ENCODE measurements around the gene DEXI.
"Not testable (repeated sequence)": the region's sequence is repeated elsewhere in the genome, so short reads cannot be mapped to it uniquely, and the experiment has no call there.

The DEXI gene

DNA sequence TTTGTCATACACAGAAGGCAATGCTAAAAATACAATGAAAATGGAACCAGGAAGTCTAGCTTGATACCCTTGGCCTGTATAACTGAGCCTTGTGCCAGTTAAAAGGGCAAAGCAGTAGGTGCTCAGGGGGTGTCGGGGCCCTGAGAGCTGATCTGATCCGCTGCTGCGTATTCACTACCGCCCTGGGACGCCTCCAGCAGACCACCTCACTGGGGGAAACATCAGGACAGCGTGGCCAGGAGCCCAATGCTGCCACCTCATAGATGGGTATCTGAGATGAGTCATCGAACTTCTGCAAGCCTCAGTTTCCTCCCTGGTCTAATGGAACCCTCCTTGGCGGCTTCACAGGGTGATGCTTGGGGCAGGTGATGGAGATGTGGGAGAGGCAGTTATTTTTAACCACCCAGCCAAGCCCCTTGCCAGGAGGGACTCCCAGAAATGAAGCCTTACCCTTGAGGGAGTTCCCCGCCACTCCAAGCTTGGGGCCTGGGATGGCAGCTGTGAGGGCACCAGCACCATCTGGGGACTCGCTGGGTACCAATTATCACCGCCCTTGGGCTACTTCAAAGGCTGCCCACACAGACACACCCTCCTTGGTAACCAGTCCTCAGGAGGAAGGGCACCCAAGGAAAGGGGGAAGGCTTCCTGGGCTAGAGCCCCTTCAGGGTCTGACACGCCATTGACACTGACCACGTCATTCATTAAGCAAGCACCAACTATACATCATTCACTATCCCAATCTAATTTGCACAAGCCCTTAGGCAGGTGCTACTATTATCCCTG is 7.8 kb downstream of the DEXI start:
- in situ Hi-C loops (cut with HindIII; ENCODE audit: low pct_ligation_motif_present, low pct_unique_long_range_greater_than_20kb, low sequenced_read_pairs): loop anchor here (25.0 kb wide), 1 partner anchor 197 kb away; the partner anchor contains the start of gene NUBP1
- no peak for DNase-seq

- in situ Hi-C loops (cut with HindIII; ENCODE audit: low pct_ligation_motif_present, low pct_unique_long_range_greater_than_20kb, low sequenced_read_pairs): loop anchor here (25.0 kb wide), 1 partner anchor 197 kb away; the partner anchor contains the start of gene NUBP1
- DNase-seq: no peak
Measured at GRCh38 chr16:10933865-10934264, 8.4 kb downstream of the DEXI start.

DNA sequence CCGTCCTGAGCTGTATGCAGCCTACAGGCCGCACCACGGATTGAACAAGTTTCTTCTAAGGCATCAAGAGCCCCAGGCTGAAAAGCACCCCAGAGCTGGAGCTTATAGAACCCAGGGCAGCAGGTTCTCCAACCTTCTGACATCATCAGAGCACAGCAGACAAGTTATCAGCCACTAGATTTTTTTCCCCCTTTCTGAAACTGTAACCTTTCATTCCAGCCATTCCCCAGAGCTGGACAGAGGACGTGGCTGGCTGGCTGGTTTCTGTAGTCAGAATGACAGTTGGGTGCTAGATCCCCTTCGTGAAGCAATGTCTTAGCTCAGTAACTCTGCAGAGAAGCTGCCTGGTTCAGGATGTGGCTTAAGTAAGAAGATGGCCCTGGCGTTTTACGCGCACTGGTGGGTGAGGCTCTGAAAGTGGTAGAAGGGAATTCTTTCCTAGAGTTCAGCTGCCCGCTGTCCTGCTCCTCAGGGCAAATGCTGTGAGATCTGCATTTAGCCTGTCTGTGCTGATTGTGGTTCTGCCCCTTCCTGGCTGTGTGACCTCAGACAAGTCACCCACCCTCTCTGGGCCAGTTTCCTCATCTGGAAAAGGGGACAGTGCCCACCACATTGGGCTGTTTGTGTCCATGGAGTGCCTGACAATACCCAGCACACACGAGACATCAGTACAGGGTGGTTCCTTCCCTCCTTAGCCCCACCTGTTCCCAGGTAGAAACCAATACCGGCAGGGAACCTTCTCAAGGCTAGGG is 9.1 kb downstream of the DEXI start:
- in situ Hi-C loops (cut with HindIII; ENCODE audit: low pct_ligation_motif_present, low pct_unique_long_range_greater_than_20kb, low sequenced_read_pairs): loop anchor here (25.0 kb wide), 1 partner anchor 196 kb away; the partner anchor contains the start of gene NUBP1
- no peak for DNase-seq

- in situ Hi-C loops (cut with HindIII; ENCODE audit: low pct_ligation_motif_present, low pct_unique_long_range_greater_than_20kb, low sequenced_read_pairs): loop anchor here (25.0 kb wide), 1 partner anchor 195 kb away; the partner anchor contains the start of gene NUBP1
Measured at GRCh38 chr16:10931977-10932632, 10.2 kb downstream of the DEXI start.

DNA sequence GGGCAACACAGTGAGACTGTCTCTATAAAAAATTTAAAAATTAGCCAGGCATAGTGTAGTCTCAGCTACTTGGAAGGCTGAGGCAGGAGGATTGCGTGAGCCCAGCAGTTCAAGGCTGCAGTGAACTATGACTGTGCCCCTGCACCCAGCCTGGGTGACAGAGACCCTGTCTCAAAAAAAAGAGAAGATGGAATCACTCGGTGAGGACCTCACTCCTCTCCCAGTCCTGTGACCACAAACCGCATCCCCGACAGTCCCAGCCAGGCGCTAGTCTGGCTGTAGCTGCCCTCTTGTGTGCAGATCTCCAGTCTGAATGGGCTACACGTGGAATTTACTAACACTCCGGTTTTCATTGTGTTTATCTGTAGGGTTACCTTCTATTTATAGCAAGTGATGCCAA is 11.1 kb downstream of the DEXI start:
- in situ Hi-C loops (cut with HindIII; ENCODE audit: low pct_ligation_motif_present, low pct_unique_long_range_greater_than_20kb, low sequenced_read_pairs): loop anchor here (25.0 kb wide), 1 partner anchor 194 kb away; the partner anchor contains the start of gene NUBP1

More at GRCh38 chr16:10931977-10932632, 10.2 kb downstream of the DEXI start:
- no peak for DNase-seq

DNA sequence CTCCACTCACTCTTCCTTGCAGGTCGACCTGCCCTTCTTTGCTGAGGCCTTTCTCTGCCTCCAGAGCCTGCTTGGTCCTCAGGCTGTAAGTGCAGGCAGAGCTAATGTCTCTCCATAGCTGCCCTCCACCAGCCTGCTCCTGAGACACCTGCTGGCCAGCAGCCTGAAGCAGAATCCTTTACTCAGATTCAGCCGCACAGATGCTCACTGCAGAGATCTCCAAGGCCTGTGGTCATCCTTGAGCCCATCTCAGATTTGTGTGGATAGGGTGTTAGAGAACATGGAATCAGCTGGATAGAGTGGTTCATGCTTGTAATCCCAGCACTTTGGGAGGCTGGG is 11.5 kb downstream of the DEXI start:
- no peak for DNase-seq
- in situ Hi-C loops (cut with HindIII; ENCODE audit: low pct_ligation_motif_present, low pct_unique_long_range_greater_than_20kb, low sequenced_read_pairs): loop anchor here (25.0 kb wide), 1 partner anchor 193 kb away; the partner anchor contains the start of gene NUBP1

More for the DNA sequence above, 11.1 kb downstream of the DEXI start:
- DNase-seq: no peak

DNA sequence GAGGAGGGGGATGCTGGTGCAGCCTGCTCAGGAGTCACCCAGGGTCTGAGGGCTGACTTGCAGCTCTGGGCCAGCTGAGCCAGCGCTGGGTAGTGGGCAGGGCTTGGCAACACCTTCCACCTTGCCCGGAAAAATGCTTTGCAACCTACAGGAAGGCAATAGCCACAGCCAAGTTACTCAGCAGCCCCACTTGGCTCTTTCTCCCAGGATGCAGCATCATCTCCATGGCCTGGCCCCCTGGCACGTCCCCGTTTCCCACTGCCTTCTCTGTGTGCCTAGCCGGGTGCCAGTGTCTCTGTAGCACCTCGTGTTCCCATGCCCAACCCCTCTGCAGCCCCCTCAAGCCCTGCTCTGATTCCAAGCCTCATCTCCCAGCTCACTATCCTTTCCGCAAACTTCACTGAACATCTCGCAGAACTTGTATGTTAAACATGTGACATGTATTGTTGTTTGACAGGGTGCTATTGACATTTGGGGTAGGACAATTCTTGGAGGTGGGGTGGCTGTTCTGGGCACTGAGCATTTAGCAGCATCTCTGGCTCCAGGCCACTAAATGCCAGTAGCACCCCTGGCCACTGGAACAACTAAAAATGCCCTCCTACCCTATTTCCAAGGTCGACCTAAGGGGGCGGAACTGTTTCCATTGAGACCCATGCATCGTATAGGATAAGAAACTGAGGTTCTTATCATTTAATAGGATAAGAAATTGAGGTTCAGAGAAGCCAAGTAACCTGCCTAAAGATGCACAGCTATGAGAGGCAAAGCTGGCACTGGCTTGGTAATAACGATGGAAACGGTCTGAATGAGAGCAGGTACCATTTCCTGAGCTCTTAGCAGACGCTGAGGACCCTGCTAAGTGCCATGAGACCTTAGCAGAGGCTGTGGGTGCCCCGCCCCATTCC is 12.2 kb downstream of the DEXI start:
- in situ Hi-C loops (cut with HindIII; ENCODE audit: low pct_ligation_motif_present, low pct_unique_long_range_greater_than_20kb, low sequenced_read_pairs): loop anchor here (25.0 kb wide), 1 partner anchor 193 kb away; the partner anchor contains the start of gene NUBP1
- no peak for DNase-seq

- DNase-seq: not testable (repeated sequence)
- in situ Hi-C loops (cut with HindIII; ENCODE audit: low pct_ligation_motif_present, low pct_unique_long_range_greater_than_20kb, low sequenced_read_pairs): loop anchor here (25.0 kb wide), 1 partner anchor 192 kb away; the partner anchor contains the start of gene NUBP1
Measured at GRCh38 chr16:10929097-10929496, 13.2 kb downstream of the DEXI start.

DNA sequence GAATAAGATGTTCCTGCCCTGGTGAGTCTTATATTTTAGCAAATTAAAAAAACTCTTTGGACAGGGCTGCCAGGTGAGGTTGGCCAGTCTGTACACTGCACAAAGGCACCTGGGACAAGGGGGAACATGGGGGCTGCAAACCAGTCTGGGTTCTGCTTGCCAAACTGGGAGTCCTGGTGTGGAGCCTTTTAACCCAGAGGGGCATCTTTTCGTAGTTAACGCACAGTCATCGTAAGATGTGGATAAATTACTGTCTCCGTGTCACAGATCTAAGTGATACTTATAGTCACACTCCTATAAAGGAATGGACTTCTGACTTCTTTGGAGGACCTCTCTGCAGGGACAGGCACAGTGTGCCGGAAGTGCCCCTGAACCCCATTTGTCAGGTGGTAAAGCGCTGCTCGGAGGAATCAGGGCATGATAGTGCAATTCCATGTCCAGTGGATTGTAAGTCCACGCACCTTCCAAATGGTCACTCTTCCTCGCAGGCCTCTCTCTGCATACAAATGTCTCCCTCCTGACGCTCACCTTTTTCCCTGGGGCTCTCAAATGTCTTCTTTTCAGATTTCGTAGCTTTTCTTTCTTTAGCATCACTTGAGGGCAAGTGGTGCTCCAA is 14.7 kb downstream of the DEXI start:
- in situ Hi-C loops (cut with HindIII; ENCODE audit: low pct_ligation_motif_present, low pct_unique_long_range_greater_than_20kb, low sequenced_read_pairs): loop anchor here (25.0 kb wide), 1 partner anchor 190 kb away; the partner anchor contains the start of gene NUBP1
- DNase-seq: no peak

GRCh38 chr16:10926867-10927266 is 15.4 kb downstream of the DEXI start:
- in situ Hi-C loops (cut with HindIII; ENCODE audit: low pct_ligation_motif_present, low pct_unique_long_range_greater_than_20kb, low sequenced_read_pairs): loop anchor here (25.0 kb wide), 1 partner anchor 190 kb away; the partner anchor contains the start of gene NUBP1
- DNase-seq: no peak

DNA sequence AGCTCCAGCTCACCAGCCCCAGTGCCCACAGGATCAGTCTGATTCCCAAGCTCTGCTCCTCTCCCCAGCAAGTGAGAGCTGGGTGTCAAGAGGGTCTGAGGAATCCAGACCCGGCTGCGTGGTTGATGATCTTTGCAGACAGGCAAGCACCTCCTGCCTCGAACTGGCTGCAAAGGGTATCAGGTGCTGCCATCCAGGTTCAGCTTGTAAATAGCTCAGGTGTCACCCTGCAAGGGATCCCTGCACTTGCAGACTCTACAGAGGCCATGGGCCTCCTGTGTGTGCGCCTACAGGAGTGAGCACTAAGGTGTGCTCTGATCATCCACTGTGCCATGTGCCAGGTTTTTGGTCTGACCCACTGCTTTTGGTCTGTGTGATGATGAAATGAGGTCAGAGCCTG is 16.2 kb downstream of the DEXI start:
- in situ Hi-C loops (cut with HindIII; ENCODE audit: low pct_ligation_motif_present, low pct_unique_long_range_greater_than_20kb, low sequenced_read_pairs): loop anchor here (25.0 kb wide), 1 partner anchor 189 kb away; the partner anchor contains the start of gene NUBP1
- no peak for DNase-seq

- not testable (repeated sequence) for DNase-seq
- in situ Hi-C loops (cut with HindIII; ENCODE audit: low pct_ligation_motif_present, low pct_unique_long_range_greater_than_20kb, low sequenced_read_pairs): loop anchor here (25.0 kb wide), 1 partner anchor 188 kb away; the partner anchor contains the start of gene NUBP1
Measured at GRCh38 chr16:10925285-10925684, 17.0 kb downstream of the DEXI start.

GRCh38 chr16:10923650-10924214 is 18.5 kb downstream of the DEXI start:
- DNase-seq: no peak
- in situ Hi-C loops (cut with HindIII; ENCODE audit: low pct_ligation_motif_present, low pct_unique_long_range_greater_than_20kb, low sequenced_read_pairs): no loop called here

DNA sequence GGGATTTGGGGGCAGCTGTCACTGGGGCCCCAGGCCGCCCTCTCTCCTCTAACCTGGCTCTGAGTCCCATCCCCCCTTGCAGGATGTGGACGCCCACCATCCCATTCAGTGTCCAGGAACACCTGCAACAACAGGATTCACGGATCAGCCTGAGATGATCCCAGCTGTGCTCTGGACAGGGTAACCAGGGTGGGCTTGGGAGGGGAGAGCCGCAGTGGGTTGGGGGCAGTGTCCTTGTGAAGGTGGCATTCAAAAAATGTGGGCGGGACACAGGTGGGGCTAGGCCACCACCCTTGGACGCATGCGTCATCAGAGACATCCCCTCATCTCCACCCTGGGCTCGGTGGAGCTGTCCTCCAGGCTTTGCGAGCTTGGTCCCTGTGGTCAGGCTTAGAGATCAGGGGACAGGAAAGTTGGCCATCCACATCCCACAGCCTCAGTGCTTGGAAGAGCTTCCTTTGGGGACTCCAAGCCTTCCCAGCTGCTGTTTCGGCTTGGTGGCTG is 19.1 kb downstream of the DEXI start:
- in situ Hi-C loops (cut with HindIII; ENCODE audit: low pct_ligation_motif_present, low pct_unique_long_range_greater_than_20kb, low sequenced_read_pairs): no loop called here
- DNase-seq: no peak

GRCh38 chr16:10922328-10923145 is 19.7 kb downstream of the DEXI start:
- DNase-seq: no peak
- in situ Hi-C loops (cut with HindIII; ENCODE audit: low pct_ligation_motif_present, low pct_unique_long_range_greater_than_20kb, low sequenced_read_pairs): no loop called here

Measured in ACHN (cell line).